Measurements from ENCODE around the gene KRTAP25-1.

The KRTAP25-1 gene

DNA sequence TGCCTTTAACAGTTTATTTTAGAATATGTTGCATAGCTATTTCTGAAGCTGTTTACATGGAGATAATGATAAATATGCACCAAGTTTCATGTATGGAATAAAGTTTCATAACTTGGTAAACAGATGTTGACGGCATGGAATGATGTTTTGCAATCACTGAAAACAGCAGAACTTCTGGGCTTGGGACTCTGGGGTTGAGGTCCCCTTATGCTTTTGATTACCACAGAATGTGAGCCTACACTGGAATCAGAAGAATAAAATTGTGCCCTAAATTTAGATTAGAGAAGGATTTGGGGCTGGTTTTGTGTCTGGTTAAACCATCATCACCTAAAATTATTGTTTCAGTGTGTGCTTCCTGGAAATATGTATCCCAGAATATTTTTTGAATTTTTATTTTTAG, 17.7 kb downstream of the KRTAP25-1 start:
- TF ChIP-seq, protein P1, sequence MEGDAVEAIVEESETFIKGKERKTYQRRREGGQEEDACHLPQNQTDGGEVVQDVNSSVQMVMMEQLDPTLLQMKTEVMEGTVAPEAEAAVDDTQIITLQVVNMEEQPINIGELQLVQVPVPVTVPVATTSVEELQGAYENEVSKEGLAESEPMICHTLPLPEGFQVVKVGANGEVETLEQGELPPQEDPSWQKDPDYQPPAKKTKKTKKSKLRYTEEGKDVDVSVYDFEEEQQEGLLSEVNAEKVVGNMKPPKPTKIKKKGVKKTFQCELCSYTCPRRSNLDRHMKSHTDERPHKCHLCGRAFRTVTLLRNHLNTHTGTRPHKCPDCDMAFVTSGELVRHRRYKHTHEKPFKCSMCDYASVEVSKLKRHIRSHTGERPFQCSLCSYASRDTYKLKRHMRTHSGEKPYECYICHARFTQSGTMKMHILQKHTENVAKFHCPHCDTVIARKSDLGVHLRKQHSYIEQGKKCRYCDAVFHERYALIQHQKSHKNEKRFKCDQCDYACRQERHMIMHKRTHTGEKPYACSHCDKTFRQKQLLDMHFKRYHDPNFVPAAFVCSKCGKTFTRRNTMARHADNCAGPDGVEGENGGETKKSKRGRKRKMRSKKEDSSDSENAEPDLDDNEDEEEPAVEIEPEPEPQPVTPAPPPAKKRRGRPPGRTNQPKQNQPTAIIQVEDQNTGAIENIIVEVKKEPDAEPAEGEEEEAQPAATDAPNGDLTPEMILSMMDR (conservative IDR thresholded peaks at IDR 0.05) = no peak
- H3K27ac ChIP-seq = peak overlapping the region; percentile 70

DNA sequence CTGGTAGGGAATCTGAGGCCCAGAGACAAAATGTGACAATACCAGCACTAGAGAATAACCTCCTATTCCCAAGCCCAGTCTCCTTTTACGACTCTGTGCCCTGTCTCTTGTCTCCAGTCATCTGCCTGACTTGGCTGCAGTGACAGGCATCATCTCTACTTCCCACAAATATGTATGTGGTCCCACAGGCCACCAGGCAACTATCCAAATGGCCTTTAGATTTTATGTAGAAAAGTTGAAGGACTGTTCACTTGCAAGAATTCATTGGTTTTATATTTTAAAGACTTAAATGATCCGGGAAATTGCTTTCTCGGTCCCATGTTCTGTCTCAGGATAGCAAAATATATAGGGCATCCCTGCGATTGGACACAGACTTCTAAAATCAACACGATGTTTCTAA, 18.2 kb downstream of the KRTAP25-1 start:
- H3K27ac ChIP-seq = peak overlapping the region; percentile 70
- TF ChIP-seq, protein P1 (conservative IDR thresholded peaks at IDR 0.05) = no peak

DNA sequence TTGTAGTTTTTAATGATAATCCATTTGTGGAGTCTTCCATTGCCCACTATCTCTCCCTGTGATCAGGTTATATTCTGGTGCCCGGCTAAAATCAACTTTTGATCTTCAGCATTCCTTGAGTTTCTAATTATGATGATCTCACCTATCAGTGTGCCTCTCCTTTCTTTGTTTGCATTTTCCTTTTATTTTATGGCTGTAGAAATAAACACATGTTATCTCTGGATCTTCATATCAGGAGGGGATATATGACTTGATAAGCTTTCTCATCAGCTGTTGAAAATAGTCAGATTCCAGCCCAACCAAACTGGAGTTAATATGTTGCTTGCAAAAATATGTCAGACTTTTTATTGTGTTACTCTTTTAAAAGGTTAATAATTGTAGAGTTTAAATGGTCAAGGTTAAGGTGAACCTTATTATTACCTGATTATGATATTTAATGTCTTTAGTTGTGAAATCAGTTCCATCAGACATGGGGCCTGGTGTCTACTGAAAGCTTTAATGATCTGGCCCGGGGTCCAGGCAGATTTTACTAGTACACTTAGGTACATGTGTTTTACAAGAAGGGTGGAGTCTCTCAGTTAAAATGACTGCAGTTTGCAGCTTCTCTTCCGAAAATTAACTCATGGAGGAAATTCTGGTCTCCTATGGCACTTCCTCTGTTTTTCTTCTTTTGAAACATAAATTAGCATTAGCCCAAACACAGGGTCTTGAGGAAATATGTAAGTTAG, 19.3 kb downstream of the KRTAP25-1 start:
- peak overlapping the region; percentile 70 for H3K27ac ChIP-seq
- TF ChIP-seq, protein P1 (conservative IDR thresholded peaks at IDR 0.05) = no peak

DNA sequence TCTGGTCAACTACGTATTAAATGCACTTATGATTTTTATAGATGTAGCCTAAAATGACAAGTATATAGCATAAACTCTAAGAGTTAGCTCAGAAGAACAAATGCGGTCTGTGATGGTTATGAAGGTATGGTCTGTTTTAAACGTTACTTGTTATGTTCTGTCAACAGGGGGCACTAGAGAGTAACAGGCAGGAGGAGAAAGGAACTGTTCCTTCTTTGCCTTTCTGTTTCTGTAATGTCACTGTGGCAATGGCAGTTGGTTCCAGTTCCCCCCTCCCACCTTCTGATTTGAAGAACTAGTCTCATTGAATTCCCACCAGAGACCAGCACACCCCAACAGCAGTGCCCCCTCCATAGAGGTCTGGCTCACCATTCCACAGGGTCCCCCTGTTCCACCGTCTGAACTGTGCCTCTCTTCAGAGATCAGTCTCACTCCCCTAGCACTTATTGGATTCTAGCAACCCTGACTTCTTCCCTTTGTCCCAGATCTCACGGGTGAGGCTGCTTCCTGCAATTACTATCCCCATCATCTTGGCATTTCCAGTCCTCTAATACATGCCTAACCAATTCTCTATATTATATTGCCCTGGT, 20.6 kb downstream of the KRTAP25-1 start:
- TF ChIP-seq, protein P1 (conservative IDR thresholded peaks at IDR 0.05) = peak; percentile 29; the same call in 1 of the 2 replicates
- peak overlapping the region; percentile 70 for H3K27ac ChIP-seq

DNA sequence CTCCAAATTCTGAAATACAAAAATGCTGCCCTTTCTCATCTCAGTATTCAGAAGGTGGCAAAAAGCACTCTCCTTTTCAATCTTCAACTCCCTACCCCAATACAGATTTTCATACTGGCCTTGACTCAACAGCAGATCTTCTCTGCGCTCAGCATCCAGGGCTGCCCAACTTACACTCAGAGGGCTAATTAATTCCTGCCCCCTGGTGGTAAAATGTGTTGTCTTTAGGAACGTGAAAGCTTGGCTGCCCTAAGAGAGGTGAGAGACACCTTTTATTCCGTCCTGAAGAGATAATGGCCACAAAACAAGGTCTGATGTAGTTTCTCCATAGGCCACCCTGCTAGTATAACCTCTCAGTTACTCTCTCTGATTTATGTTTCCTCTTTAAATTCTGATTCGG, 31.5 kb downstream of the KRTAP25-1 start:
- no peak overlapping the region for H3K27ac ChIP-seq
- TF ChIP-seq, protein P1 (conservative IDR thresholded peaks at IDR 0.05) = peak; percentile 85

DNA sequence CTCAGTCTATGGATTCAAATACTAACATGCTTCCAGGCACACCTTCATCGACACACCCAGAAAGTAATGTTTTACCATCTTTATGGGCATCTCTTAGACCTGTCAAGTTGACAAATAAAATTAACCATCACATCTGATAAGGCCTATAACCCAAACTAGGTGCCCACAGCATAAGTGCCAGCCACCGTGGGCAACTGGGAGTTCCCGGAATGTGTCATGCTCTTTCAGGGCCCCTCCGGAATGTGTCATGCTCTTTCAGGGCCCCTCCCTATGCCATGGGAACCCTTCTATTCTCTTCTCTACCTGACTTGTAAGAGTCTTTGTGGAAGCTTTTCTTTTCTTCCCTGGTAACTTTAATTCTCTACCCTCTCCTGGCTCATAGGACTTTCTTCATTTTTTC, 33.2 kb downstream of the KRTAP25-1 start:
- TF ChIP-seq, protein P1 (conservative IDR thresholded peaks at IDR 0.05) = no peak
- no peak overlapping the region for H3K27ac ChIP-seq

DNA sequence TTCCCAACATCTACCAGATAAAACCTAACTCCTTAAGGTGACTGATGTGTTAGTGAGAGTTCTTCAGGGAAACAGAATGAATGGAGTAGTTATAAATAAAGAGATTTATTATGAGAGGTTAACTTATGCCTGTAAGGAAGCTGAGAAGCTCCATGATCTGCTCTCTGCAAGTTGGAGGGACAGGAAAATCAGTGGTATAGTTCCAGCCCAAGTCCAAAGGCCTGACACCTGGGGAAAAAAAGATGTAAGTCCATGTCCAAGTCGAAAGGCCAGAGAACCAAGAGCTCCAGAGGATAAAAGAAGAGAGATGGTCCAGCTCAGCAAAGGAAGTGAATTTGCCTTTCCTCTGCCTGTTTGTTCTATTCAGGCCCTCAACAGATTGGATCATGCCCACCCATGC, 33.6 kb downstream of the KRTAP25-1 start:
- no peak overlapping the region for H3K27ac ChIP-seq
- TF ChIP-seq, protein P1 (conservative IDR thresholded peaks at IDR 0.05) = no peak

Measured in VCaP (cell line).